ENCODE measurements around the gene ZNF835.

ZNF835 gene

GRCh38 chr19:56663931-56664500, 7.5 kb downstream of the ZNF835 start:
- FAIRE-seq, result no peak
- no peak for DNase-seq (ENCODE audit: low spot score)

- FAIRE-seq (no peak), DNase-seq (ENCODE audit: low spot score) (no peak)
Observed at GRCh38 chr19:56661248-56661647, 10.3 kb downstream of the ZNF835 start.

GRCh38 chr19:56660381-56661107, 11.0 kb downstream of the ZNF835 start:
- no peak for FAIRE-seq

GRCh38 chr19:56654151-56654550, 17.4 kb downstream of the ZNF835 start:
- DNase-seq (ENCODE audit: low spot score) (no peak), FAIRE-seq (no peak)

More at GRCh38 chr19:56660381-56661107, 11.0 kb downstream of the ZNF835 start:
- no peak for DNase-seq (ENCODE audit: low spot score)

GRCh38 chr19:56643460-56643955, 28.0 kb downstream of the ZNF835 start:
- FAIRE-seq, result no peak
- no peak for DNase-seq (ENCODE audit: low spot score)

- DNase-seq (ENCODE audit: low spot score), result no peak
- FAIRE-seq, result no peak
Observed at GRCh38 chr19:56642711-56643459, 28.7 kb downstream of the ZNF835 start, which contains the start of gene SMIM17. Gene SMIM17 (plus strand): TSS chr19:56643159. CDS start chr19:56645668, 2,509 bp downstream.

- no peak for DNase-seq (ENCODE audit: low spot score)
- no peak for FAIRE-seq
Observed at GRCh38 chr19:56639217-56639616, 32.3 kb downstream of the ZNF835 start.

- no peak for DNase-seq (ENCODE audit: low spot score)
- FAIRE-seq, result no peak
Observed at GRCh38 chr19:56637976-56638555, 33.5 kb downstream of the ZNF835 start.

- FAIRE-seq, result no peak
- no peak for DNase-seq (ENCODE audit: low spot score)
Observed at GRCh38 chr19:56633021-56633420, 38.5 kb downstream of the ZNF835 start.

GRCh38 chr19:56625708-56626107, 45.8 kb downstream of the ZNF835 start:
- DNase-seq (ENCODE audit: low spot score), result no peak
- FAIRE-seq, result no peak

GRCh38 chr19:56623006-56623405, 48.6 kb downstream of the ZNF835 start:
- no peak for DNase-seq (ENCODE audit: low spot score)
- no peak for FAIRE-seq

GRCh38 chr19:56622374-56622773, 49.2 kb downstream of the ZNF835 start:
- no peak for FAIRE-seq

GRCh38 chr19:56619121-56619520, 52.4 kb downstream of the ZNF835 start:
- DNase-seq (ENCODE audit: low spot score) (no peak), FAIRE-seq (no peak)

More at GRCh38 chr19:56622374-56622773, 49.2 kb downstream of the ZNF835 start:
- DNase-seq (ENCODE audit: low spot score), result no peak

GRCh38 chr19:56617531-56617930, 54.0 kb downstream of the ZNF835 start:
- FAIRE-seq (no peak), DNase-seq (ENCODE audit: low spot score) (no peak)

- FAIRE-seq (no peak), DNase-seq (ENCODE audit: low spot score) (no peak)
Observed at GRCh38 chr19:56613639-56614038, 57.9 kb downstream of the ZNF835 start.

- no peak for FAIRE-seq
- no peak for DNase-seq (ENCODE audit: low spot score)
Observed at GRCh38 chr19:56612737-56613136, 58.8 kb downstream of the ZNF835 start.
